ENCODE measurements around the gene THG1L. TPM values are rescaled to one million over a fixed set of nuclear protein-coding genes. Genes with fewer than 3 reads are reported as not detected.
A peak's percentile ranks its signal among the peaks of the same experiment; 100 is the strongest.

THG1L gene
- total RNA-seq, 6 donors from 2014 or later = 2.1 to 12.6 (median 9.1) TPM

DNA sequence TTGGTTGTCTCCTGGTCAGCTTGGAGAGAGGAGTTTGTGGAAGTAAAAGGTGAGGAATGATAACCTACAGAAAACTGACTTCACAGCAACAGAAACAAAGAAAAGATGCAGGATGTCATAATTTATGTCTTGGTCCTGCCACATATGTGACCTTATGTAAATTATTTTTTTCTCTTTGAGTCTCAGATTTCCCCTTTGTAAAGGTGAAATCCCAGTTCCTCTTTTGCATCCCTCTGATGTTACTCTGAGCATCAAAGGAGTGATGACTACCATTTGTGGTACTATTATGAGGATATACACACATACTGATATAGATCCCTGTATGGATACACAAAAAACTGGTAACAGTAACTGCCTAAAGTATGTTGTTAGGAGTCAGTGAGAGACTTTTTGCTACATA is 1.4 kb upstream of the THG1L start:
- DNase-seq = no peak
- Histone ChIP-seq H3K9me3 (no peaks in the 10 kb centered on the region), H3K4me1 (peaks cover 4 to 6% (median 5%) of the 10 kb centered on the region in 4 donors), H3K27ac (no peak overlapping the region), H3K27me3 (no peaks in the 10 kb centered on the region), H3K4me3 (no peak overlapping the region), H3K36me3 (peaks cover 0 to 13% (median 3%) of the 10 kb centered on the region in 4 donors)
- no peak for ATAC-seq (ENCODE audit: low FRiP score in 2 of 2)
- TF ChIP-seq, protein P1, sequence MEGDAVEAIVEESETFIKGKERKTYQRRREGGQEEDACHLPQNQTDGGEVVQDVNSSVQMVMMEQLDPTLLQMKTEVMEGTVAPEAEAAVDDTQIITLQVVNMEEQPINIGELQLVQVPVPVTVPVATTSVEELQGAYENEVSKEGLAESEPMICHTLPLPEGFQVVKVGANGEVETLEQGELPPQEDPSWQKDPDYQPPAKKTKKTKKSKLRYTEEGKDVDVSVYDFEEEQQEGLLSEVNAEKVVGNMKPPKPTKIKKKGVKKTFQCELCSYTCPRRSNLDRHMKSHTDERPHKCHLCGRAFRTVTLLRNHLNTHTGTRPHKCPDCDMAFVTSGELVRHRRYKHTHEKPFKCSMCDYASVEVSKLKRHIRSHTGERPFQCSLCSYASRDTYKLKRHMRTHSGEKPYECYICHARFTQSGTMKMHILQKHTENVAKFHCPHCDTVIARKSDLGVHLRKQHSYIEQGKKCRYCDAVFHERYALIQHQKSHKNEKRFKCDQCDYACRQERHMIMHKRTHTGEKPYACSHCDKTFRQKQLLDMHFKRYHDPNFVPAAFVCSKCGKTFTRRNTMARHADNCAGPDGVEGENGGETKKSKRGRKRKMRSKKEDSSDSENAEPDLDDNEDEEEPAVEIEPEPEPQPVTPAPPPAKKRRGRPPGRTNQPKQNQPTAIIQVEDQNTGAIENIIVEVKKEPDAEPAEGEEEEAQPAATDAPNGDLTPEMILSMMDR (IDR thresholded peaks at IDR 0.05) = no peak
- TF ChIP-seq POLR2A (IDR thresholded peaks at IDR 0.05) = no peak
- TF ChIP-seq EP300 (IDR thresholded peaks at IDR 0.05) = no peak
- no peak for TF ChIP-seq POLR2AphosphoS5 (IDR thresholded peaks at IDR 0.05)

DNA sequence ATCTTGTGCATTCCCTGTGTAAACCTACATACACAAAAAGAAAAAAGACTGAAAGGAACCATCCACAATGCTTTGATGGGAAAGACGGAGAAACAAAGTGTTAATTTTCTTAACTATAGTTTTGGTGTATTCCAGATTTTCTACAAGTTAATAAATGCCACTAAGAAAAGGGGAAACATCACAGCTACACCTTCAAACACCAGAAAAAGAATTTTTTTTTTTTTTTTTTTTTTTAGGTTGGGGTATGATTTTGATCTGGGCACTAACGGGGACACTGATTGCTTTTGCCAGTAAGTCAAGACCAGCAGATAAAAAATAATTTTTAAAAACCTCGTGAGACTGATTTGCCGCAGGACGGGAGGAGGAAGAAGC is 334 bp upstream of the THG1L start:
- Histone ChIP-seq H3K36me3 (peaks cover 2 to 23% (median 9%) of the 10 kb centered on the region in 4 donors), H3K27ac (peak overlapping the region; percentile 87 to 97 (median 88)), H3K9me3 (no peaks in the 10 kb centered on the region), H3K4me1 (peaks cover 4 to 6% (median 5%) of the 10 kb centered on the region in 4 donors), H3K27me3 (no peaks in the 10 kb centered on the region), H3K4me3 (peak overlapping the region in 3 of 4 donors; percentile 60 to 86 (median 66))
- DNase-seq = no peak
- 18 to 21% methylated on average over 5 of the region's 5 CpGs for WGBS, 2 donors
- no peak for ATAC-seq (ENCODE audit: low FRiP score in 2 of 2)
- TF ChIP-seq, protein P1 (IDR thresholded peaks at IDR 0.05) = no peak
- no peak for TF ChIP-seq POLR2AphosphoS5 (IDR thresholded peaks at IDR 0.05)
- no peak for TF ChIP-seq EP300 (IDR thresholded peaks at IDR 0.05)
- no peak for TF ChIP-seq POLR2A (IDR thresholded peaks at IDR 0.05)

DNA sequence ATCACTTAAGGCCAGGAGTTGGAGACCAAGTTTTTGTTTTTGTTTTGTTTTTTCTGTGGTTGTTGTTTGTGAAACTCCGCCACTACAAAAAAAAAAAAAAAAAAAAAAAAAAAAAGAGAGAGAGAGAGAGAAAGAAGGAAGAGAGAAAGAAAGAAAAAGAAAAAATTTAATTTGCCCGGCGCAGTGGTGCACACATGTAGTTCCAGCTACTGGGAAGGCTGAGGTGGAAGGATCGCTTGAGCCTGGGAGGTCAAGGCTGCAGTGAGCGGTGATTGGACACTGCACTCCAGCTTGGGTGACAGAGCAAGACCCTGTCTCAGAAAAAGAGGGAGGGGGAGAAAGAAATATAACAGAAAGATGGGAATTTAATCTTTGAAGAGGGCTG is 902 bp downstream of the THG1L start:
- 93 to 94% methylated on average over 5 of the region's 5 CpGs for WGBS, 2 donors
- ATAC-seq (ENCODE audit: low FRiP score in 2 of 2) = no peak
- Histone ChIP-seq H3K4me1 (peaks cover 4 to 6% (median 5%) of the 10 kb centered on the region in 4 donors), H3K27me3 (no peaks in the 10 kb centered on the region), H3K4me3 (peak overlapping the region in 3 of 4 donors; percentile 60 to 86 (median 66)), H3K27ac (peak overlapping the region in 2 of 4 donors; percentile 87 to 89), H3K9me3 (no peaks in the 10 kb centered on the region), H3K36me3 (peaks cover 5 to 35% (median 13%) of the 10 kb centered on the region in 4 donors)
- no peak for DNase-seq
- TF ChIP-seq POLR2AphosphoS5 (IDR thresholded peaks at IDR 0.05) (no peak), EP300 (IDR thresholded peaks at IDR 0.05) (no peak), POLR2A (IDR thresholded peaks at IDR 0.05) (no peak)
- TF ChIP-seq, protein P1 (IDR thresholded peaks at IDR 0.05) = no peak

DNA sequence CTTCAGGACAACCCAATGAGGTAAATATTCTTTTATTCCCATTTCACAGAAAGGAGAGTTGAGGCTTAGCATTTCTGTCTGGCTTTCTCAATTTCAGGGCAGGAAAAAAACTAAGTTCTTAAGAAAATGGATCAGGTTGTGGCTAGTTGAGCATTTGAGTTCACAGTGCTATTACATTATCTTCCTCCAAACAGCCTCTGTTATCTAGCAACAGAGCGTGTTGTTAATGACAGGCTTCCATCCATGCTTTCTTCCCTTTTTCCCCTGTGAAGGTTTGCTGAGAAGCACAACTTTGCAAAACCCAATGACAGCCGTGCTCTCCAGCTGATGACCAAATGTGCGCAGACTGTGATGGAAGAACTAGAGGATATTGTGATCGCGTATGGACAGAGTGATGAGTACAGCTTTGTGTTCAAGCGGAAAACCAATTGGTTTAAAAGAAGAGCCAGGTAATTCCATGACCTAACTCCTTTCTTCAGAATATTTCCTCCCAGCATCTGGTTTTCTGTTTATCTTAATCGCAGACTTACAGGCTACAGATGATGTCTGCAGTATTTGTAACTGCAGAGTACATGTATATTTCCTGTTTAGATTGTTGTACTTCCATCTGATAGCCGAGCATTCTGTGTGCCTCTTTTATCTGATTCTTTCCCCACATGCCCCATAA is 1.5 kb downstream of the THG1L start:
- Histone ChIP-seq H3K9me3 (no peaks in the 10 kb centered on the region), H3K27me3 (no peaks in the 10 kb centered on the region), H3K4me3 (no peak overlapping the region), H3K36me3 (peaks cover 5 to 39% (median 15%) of the 10 kb centered on the region in 4 donors), H3K27ac (no peak overlapping the region), H3K4me1 (peaks cover 4 to 6% (median 5%) of the 10 kb centered on the region in 4 donors)
- no peak for ATAC-seq (ENCODE audit: low FRiP score in 2 of 2)
- WGBS, 2 donors = 79 to 83% methylated on average over 8 of the region's 8 CpGs
- no peak for DNase-seq
- TF ChIP-seq POLR2A (IDR thresholded peaks at IDR 0.05) = no peak
- no peak for TF ChIP-seq EP300 (IDR thresholded peaks at IDR 0.05)
- TF ChIP-seq, protein P1 (IDR thresholded peaks at IDR 0.05) = no peak
- TF ChIP-seq POLR2AphosphoS5 (IDR thresholded peaks at IDR 0.05) = no peak

DNA sequence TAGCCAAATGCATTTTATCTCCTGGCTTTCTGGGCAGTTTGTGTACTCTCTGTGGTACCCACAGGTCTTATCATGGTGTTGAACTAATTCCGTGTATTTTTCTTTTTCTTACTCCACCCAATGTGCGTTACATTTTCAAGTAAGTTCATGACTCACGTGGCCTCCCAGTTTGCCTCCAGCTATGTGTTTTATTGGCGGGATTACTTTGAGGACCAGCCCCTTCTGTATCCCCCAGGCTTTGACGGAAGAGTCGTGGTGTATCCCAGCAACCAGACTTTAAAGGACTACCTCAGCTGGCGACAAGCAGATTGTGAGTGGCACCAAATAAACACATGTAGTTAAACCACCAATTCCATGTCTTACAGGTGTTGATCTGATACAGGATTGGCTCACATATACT is 3.2 kb downstream of the THG1L start:
- no peaks in the 10 kb centered on the region for H3K27me3 ChIP-seq
- TF ChIP-seq POLR2AphosphoS5 (IDR thresholded peaks at IDR 0.05) (no peak), POLR2A (IDR thresholded peaks at IDR 0.05) (no peak), EP300 (IDR thresholded peaks at IDR 0.05) (no peak)
- TF ChIP-seq, protein P1 (IDR thresholded peaks at IDR 0.05) = no peak
- ATAC-seq (ENCODE audit: low FRiP score in 2 of 2) = no peak
- H3K4me3 ChIP-seq = no peak overlapping the region
- 91 to 95% methylated on average over 7 of the region's 7 CpGs for WGBS, 2 donors
- peaks cover 4 to 6% (median 5%) of the 10 kb centered on the region in 4 donors for H3K4me1 ChIP-seq
- no peak for DNase-seq
- H3K27ac ChIP-seq = no peak overlapping the region
- H3K36me3 ChIP-seq = peaks cover 5 to 54% (median 17%) of the 10 kb centered on the region in 4 donors
- no peaks in the 10 kb centered on the region for H3K9me3 ChIP-seq

Measured in upper lobe of left lung (tissue), 6 donors.